SK-N-SH (cell line): ENCODE data around the gene OBSCN. TPM values are rescaled to one million over a fixed set of nuclear protein-coding genes. Genes with fewer than 3 reads are reported as not detected.

Source experiments
- CTCF ChIA-PET: fragments of 300-600, 350-600 bp; formaldehyde crosslinking; extraction: SDS; loops from one replicate; lab custom pipeline; 2021; lab: Yijun Ruan, JAX
- POLR2A ChIA-PET: fragments of 350-600 bp; sonication (Branson Sonifier 250); formaldehyde crosslinking; extraction: SDS; loops from one replicate; lab custom pipeline; 2020; ENCODE audit warnings: antibody characterized with exemption, inconsistent platforms; lab: Yijun Ruan, JAX
- DNase-seq: peaks from one replicate; pipeline ENCODE4 v3.0.0; 2012
- H2AFZ ChIP-seq: fragments of 200-600 bp; sonication (generic); 2 replicates; pipeline ENCODE4 v1.8.1; 2016; ENCODE audit warnings: antibody characterized with exemption, mild to moderate bottlenecking, low read depth
- H3F3A ChIP-seq: fragments of 200-600 bp; sonication (generic); replicated peaks from 2 replicates; pipeline ENCODE3; 2016; ENCODE audit warnings: antibody characterized with exemption, mild to moderate bottlenecking; ENCODE audit not compliant: insufficient read depth
- H3K27ac ChIP-seq, 2 experiments: fragments of 200-500 bp in 1 of 2; fragments of 200-600 bp in 1 of 2; sonication (Bioruptor generic) in 1 of 2; sonication (generic), shearing (Covaris generic) in 1 of 2; 2 replicates each; pipeline versions ENCODE4 v1.5.1 to v1.6.1; 2014 to 2016; ENCODE audit warnings: low read depth in 2 of 2, inconsistent platforms in 1 of 2, low read length in 1 of 2, mild to moderate bottlenecking in 1 of 2, mixed read lengths in 1 of 2
- H3K27me3 ChIP-seq: fragments of 200-600 bp; sonication (generic), shearing (Covaris generic); 2 replicates; pipeline ENCODE4 v1.6.1; 2016; ENCODE audit warnings: mixed run types; ENCODE audit not compliant: insufficient read depth
- H3K36me3 ChIP-seq, 2 experiments: fragments of 200-500 bp in 1 of 2; fragments of 200-600 bp in 1 of 2; sonication (Bioruptor generic) in 1 of 2; sonication (generic) in 1 of 2; replicated peaks in 1 of 2; 2 replicates each; pipeline versions ENCODE3 to v1.5.1; 2014 to 2016; ENCODE audit warnings: low read length in 1 of 2, mild to moderate bottlenecking in 1 of 2; ENCODE audit not compliant: insufficient read depth in 2 of 2, control insufficient read depth in 1 of 2
- H3K4me1 ChIP-seq, 2 experiments: fragments of 200-500 bp in 1 of 2; fragments of 200-600 bp in 1 of 2; sonication (Bioruptor generic) in 1 of 2; sonication (generic), shearing (Covaris generic) in 1 of 2; 2 replicates each; pipeline versions ENCODE4 v1.5.1 to v1.6.1; 2014 to 2016; ENCODE audit warnings: low read depth in 1 of 2, low read length in 1 of 2, mixed run types in 1 of 2; ENCODE audit not compliant: insufficient read depth in 2 of 2, control insufficient read depth in 1 of 2
- H3K4me2 ChIP-seq: fragments of 200-600 bp; sonication (generic), shearing (Covaris generic); 2 replicates; pipeline ENCODE4 v1.6.1; 2017; ENCODE audit warnings: mixed run types
- H3K4me3 ChIP-seq, 2 experiments: fragments of 200-500 bp in 1 of 2; fragments of 200-600 bp in 1 of 2; sonication (Bioruptor generic) in 1 of 2; sonication (generic), shearing (Covaris generic) in 1 of 2; 2 replicates each; pipeline versions ENCODE4 v1.5.1 to v1.8.1; 2014 to 2016; ENCODE audit warnings: low read depth in 2 of 2, inconsistent platforms in 1 of 2, low read length in 1 of 2, mild to moderate bottlenecking in 1 of 2, mixed read lengths in 1 of 2, moderate library complexity in 1 of 2
- H3K79me2 ChIP-seq: fragments of 200-600 bp; sonication (generic); 2 replicates; pipeline ENCODE4 v1.8.1; 2017; ENCODE audit warnings: mild to moderate bottlenecking; ENCODE audit not compliant: insufficient read depth
- H3K9ac ChIP-seq: fragments of 200-600 bp; sonication (generic); 2 replicates; pipeline ENCODE4 v1.6.1; 2017; ENCODE audit warnings: mixed run types
- H3K9me2 ChIP-seq: fragments of 200-600 bp; sonication (generic); 2 replicates; pipeline ENCODE4 v1.6.1; 2017; ENCODE audit warnings: mixed run types
- H3K9me3 ChIP-seq: fragments of 200-600 bp; sonication (generic); 2 replicates; pipeline ENCODE4 v1.6.1; 2017; ENCODE audit warnings: mixed run types, mild to moderate bottlenecking, moderate library complexity
- H4K20me1 ChIP-seq: fragments of 200-600 bp; sonication (generic); 2 replicates; pipeline ENCODE4 v1.6.1; 2017; ENCODE audit warnings: mild to moderate bottlenecking, mixed run types; ENCODE audit not compliant: insufficient read depth
- CTCF ChIP-seq: fragments of 200-600 bp; sonication (generic); IDR thresholded peaks from 2 replicates; pipeline ENCODE4 v1.6.1; 2017; ENCODE audit warnings: antibody characterized with exemption, mild to moderate bottlenecking, moderate library complexity
- EP300 ChIP-seq, 2 experiments: IDR thresholded peaks; 2 replicates each; pipeline versions ENCODE4 v1.4.0 to v1.6.1; 2012; ENCODE audit warnings: borderline replicate concordance in 1 of 2, low read depth in 1 of 2, low read length in 1 of 2
- FOXM1 ChIP-seq: IDR thresholded peaks from 2 replicates; pipeline ENCODE4 v1.4.0; 2012; ENCODE audit warnings: low read depth, mild to moderate bottlenecking
- GABPA ChIP-seq: IDR thresholded peaks from 2 replicates; pipeline ENCODE4 v1.4.0; 2012; ENCODE audit warnings: low read depth, mild to moderate bottlenecking
- IRF3 ChIP-seq: fragments of 150-350 bp; IDR thresholded peaks from 2 replicates; pipeline ENCODE4 v1.6.1; 2016; ENCODE audit warnings: mild to moderate bottlenecking, low read depth, low read length
- PBX3 ChIP-seq: IDR thresholded peaks from 2 replicates; pipeline ENCODE4; 2012
- RAD21 ChIP-seq: IDR thresholded peaks from 2 replicates; pipeline ENCODE4 v1.6.1; 2012; ENCODE audit warnings: mild to moderate bottlenecking, low read length
- RCOR1 ChIP-seq: fragments of 150-350 bp; IDR thresholded peaks from 2 replicates; pipeline ENCODE4 v1.6.1; 2017; ENCODE audit warnings: antibody characterized with exemption, low read length
- REST ChIP-seq: IDR thresholded peaks from 2 replicates; pipeline ENCODE4 v1.6.1; 2012; ENCODE audit warnings: mild to moderate bottlenecking, low read depth, low read length, moderate library complexity
- TAF1 ChIP-seq: IDR thresholded peaks from 2 replicates; pipeline ENCODE4 v1.6.1; 2012; ENCODE audit warnings: low read depth, mild to moderate bottlenecking, low read length, moderate library complexity, borderline replicate concordance
- TCF12 ChIP-seq: IDR thresholded peaks from 2 replicates; pipeline ENCODE4 v1.4.0; 2012
- USF1 ChIP-seq: IDR thresholded peaks from 2 replicates; pipeline ENCODE4 v1.4.0; 2012; ENCODE audit warnings: low read depth, borderline replicate concordance
- USF2 ChIP-seq: fragments of 150-350 bp; IDR thresholded peaks from 2 replicates; pipeline ENCODE4 v1.6.1; 2017; ENCODE audit warnings: antibody characterized with exemption, low read length, low read depth, borderline replicate concordance
- WGBS: methylation state at CpG from one replicate; pipeline ENCODE4 v1.1.6; 2017; ENCODE audit warnings: low lambda C conversion rate; 5-methylcytosine and 5-hydroxymethylcytosine counted together
- polyA plus RNA-seq, 3 experiments: library from polyadenylated mRNA; depleted of rRNA; stranded (reverse); fragments of >200 nt; gene quantifications; 2 replicates each; pipeline ENCODE4 v1.2.3, GENCODE V29; 2012

The OBSCN gene
- polyA plus RNA-seq, 1 of the 3 experiments (the other 2 are of a cell fraction), result 4.0 TPM

GRCh38 chr1:228310162-228310792 lies 102.4 kb downstream of the OBSCN start:
- no peaks in the 10 kb centered on the region for H3K27me3 ChIP-seq
- H4K20me1 ChIP-seq, result no peaks in the 10 kb centered on the region
- no peaks in the 10 kb centered on the region for H3F3A ChIP-seq
- H3K9ac ChIP-seq, result no peak overlapping the region
- DNase-seq, result no peak
- no peaks in the 10 kb centered on the region for H3K79me2 ChIP-seq
- no peak overlapping the region for H3K4me3 ChIP-seq
- H3K4me2 ChIP-seq, result no peak overlapping the region
- 69% methylated on average over 3 of the region's 3 CpGs for WGBS
- H3K27ac ChIP-seq, result no peak overlapping the region
- POLR2A ChIA-PET, result no interaction called here
- H3K4me1 ChIP-seq, result peaks cover 0 to 6% of the 10 kb centered on the region in 2 experiments; a peak in 1 of 4 replicates
- H3K9me2 ChIP-seq, result no peaks in the 10 kb centered on the region
- no peak overlapping the region for H2AFZ ChIP-seq
- TF ChIP-seq TCF12 (no peak), USF2 (no peak), EP300 (IDR thresholded peaks at IDR 0.05; ENCODE audit: borderline replicate concordance in 1 of 2, low read depth in 1 of 2, low read length in 1 of 2) (no peak), PBX3 (no peak), CTCF (no peak), REST (no peak), USF1 (no peak), IRF3 (no peak), GABPA (no peak), RAD21 (no peak), FOXM1 (no peak), TAF1 (no peak), RCOR1 (no peak)
- TF ChIP-seq, all 33 proteins: peak for 0
- Histone ChIP-seq H3K9me3 (no peaks in the 10 kb centered on the region), H3K36me3 (no peaks in the 10 kb centered on the region)
- CTCF ChIA-PET, result interaction anchor here (0.8 kb wide), 1 partner anchor 31 kb away, joined by 3 read pairs; no protein-coding TSS in a partner anchor
